ENCODE results near the gene FLACC1.
"Not testable (repeated sequence)": the region's sequence is repeated elsewhere in the genome, so short reads cannot be mapped to it uniquely, and the experiment has no call there.

FLACC1 gene

GRCh38 chr2:201357221-201357620 lies at the start of gene FLACC1:
Gene FLACC1, minus strand, starts transcription at chr2:201357345. Its CDS starts 5,941 bp downstream, at chr2:201351404.
- peak; percentile 76 for DNase-seq

GRCh38 chr2:201406077-201406662 lies 49.0 kb upstream of the FLACC1 start:
- no peak for DNase-seq

- no peak for DNase-seq
Observed at GRCh38 chr2:201404699-201405280, 47.6 kb upstream of the FLACC1 start.

- no peak for DNase-seq
Observed at GRCh38 chr2:201403880-201404279, 46.7 kb upstream of the FLACC1 start.

GRCh38 chr2:201402651-201403562 lies 45.8 kb upstream of the FLACC1 start:
- no peak for DNase-seq

- DNase-seq: no peak
Observed at GRCh38 chr2:201401815-201402214, 44.7 kb upstream of the FLACC1 start.

GRCh38 chr2:201396595-201396994 lies 39.5 kb upstream of the FLACC1 start:
- no peak for DNase-seq

GRCh38 chr2:201383136-201383535 lies 26.0 kb upstream of the FLACC1 start:
- no peak for DNase-seq

GRCh38 chr2:201378496-201379397 lies 21.6 kb upstream of the FLACC1 start:
- no peak for DNase-seq

- DNase-seq: no peak
Observed at GRCh38 chr2:201377218-201377617, 20.1 kb upstream of the FLACC1 start.

- no peak for DNase-seq
Observed at GRCh38 chr2:201369775-201370174, 12.6 kb upstream of the FLACC1 start.

GRCh38 chr2:201369318-201369717 lies 12.2 kb upstream of the FLACC1 start:
- not testable (repeated sequence) for DNase-seq

GRCh38 chr2:201366146-201366545 lies 9.0 kb upstream of the FLACC1 start:
- no peak for DNase-seq

GRCh38 chr2:201363857-201364560 lies 6.9 kb upstream of the FLACC1 start:
- DNase-seq: peak; percentile 15

GRCh38 chr2:201362396-201362795 lies 5.3 kb upstream of the FLACC1 start:
- no peak for DNase-seq

- no peak for DNase-seq
Observed at GRCh38 chr2:201361078-201361733, 4.1 kb upstream of the FLACC1 start.

GRCh38 chr2:201360256-201360655 lies 3.1 kb upstream of the FLACC1 start:
- no peak for DNase-seq

- no peak for DNase-seq
Observed at GRCh38 chr2:201358684-201359083, 1.5 kb upstream of the FLACC1 start.

- DNase-seq: no peak
Observed at GRCh38 chr2:201353116-201353515, 4.0 kb downstream of the FLACC1 start.

GRCh38 chr2:201350879-201351278 lies 6.3 kb downstream of the FLACC1 start:
- DNase-seq: no peak

- DNase-seq: no peak
Observed at GRCh38 chr2:201349601-201350000, 7.5 kb downstream of the FLACC1 start.

- no peak for DNase-seq
Observed at GRCh38 chr2:201348758-201349157, 8.4 kb downstream of the FLACC1 start.

Data from eye (tissue), 1 donor.